Omental fat pad (tissue), 4 donors: ENCODE results near the gene NR0B2. TPM values are rescaled to one million over a fixed set of nuclear protein-coding genes. Genes with fewer than 3 reads are reported as not detected.
"Not testable (repeated sequence)": the region's sequence is repeated elsewhere in the genome, so short reads cannot be mapped to it uniquely, and the experiment has no call there.

Experiments used
- ATAC-seq: fragments of 150-250 bp; one replicate; pipeline ENCODE4 v1.9.1; 2016; ENCODE audit warnings: mild to moderate bottlenecking, moderate library complexity; ENCODE audit not compliant: low FRiP score
- DNase-seq: peaks from one replicate; pipeline ENCODE4 v3.0.0-alpha.2; 2019; ENCODE audit warnings: low spot score
- total RNA-seq, 4 donors: library from RNA; depleted of rRNA; stranded (reverse); fragments of >200 nt; gene quantifications; one replicate each; pipeline ENCODE4 v1.1.0, GENCODE V29; 2016
- TF ChIP-seq, protein P1 (sequence below), 3 donors: fragments of 450-650 bp; IDR thresholded peaks; one replicate each; pipeline ENCODE4 v1.5.1; 2016 to 2017; ENCODE audit warnings: antibody characterized with exemption in 3 of 3, mild to moderate bottlenecking in 3 of 3, moderate library complexity in 2 of 3

Gene NR0B2
- total RNA-seq, 4 donors from 2014 or later = not detected

DNA sequence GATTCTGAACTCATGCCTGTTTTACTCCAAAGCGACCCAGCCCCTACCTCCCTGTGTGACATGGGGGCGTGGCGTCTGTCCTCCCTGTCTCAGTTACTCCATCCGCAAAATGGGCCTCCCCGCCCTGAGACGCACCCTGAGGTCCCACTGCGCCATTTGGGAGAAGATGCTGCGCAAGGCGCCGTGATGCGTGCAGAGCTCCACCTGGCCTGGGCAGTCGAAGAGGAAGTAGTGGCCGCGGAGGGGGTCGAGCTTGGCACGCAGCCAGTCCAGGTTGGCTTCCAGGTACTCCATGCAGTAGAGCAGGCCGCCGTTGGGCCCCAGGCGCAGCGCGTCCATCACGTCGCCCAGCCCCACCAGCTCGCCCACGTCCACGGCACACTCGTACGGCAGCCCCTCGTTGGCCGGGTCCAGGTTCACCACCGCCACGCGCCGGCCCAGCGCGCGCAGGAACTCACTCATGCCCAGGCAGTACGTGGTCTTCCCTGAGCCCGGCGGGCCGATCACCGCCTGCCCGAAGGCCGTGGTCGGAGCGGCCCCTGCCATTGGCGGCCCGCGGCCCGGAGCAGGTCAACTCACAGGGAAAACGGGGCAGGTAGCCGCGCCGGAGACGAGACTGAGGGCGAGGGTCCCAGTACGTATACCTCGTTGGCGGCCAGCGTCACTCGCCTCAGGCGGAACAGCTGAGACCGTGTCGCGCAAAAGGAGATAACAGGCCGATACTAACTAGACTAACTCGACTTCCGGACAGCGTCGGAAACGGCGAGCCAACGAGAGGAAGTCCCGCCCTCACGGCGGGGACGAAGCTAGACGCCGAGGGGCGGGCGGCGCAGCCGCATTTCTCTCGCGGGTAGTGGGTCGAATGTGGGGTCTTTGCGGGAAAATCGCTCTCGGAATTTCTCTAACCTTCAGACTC lies 24.0 kb downstream of the NR0B2 start, which contains the start of gene GPN2:
TSS of gene GPN2 (minus strand) at position 733 of the 916 bp plus-strand sequence. CDS start at position 546, 187 bp downstream.
- TF ChIP-seq, protein P1, sequence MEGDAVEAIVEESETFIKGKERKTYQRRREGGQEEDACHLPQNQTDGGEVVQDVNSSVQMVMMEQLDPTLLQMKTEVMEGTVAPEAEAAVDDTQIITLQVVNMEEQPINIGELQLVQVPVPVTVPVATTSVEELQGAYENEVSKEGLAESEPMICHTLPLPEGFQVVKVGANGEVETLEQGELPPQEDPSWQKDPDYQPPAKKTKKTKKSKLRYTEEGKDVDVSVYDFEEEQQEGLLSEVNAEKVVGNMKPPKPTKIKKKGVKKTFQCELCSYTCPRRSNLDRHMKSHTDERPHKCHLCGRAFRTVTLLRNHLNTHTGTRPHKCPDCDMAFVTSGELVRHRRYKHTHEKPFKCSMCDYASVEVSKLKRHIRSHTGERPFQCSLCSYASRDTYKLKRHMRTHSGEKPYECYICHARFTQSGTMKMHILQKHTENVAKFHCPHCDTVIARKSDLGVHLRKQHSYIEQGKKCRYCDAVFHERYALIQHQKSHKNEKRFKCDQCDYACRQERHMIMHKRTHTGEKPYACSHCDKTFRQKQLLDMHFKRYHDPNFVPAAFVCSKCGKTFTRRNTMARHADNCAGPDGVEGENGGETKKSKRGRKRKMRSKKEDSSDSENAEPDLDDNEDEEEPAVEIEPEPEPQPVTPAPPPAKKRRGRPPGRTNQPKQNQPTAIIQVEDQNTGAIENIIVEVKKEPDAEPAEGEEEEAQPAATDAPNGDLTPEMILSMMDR (IDR thresholded peaks at IDR 0.05) = no peak
- DNase-seq (peak; percentile 38), ATAC-seq (peak; percentile 83)

DNA sequence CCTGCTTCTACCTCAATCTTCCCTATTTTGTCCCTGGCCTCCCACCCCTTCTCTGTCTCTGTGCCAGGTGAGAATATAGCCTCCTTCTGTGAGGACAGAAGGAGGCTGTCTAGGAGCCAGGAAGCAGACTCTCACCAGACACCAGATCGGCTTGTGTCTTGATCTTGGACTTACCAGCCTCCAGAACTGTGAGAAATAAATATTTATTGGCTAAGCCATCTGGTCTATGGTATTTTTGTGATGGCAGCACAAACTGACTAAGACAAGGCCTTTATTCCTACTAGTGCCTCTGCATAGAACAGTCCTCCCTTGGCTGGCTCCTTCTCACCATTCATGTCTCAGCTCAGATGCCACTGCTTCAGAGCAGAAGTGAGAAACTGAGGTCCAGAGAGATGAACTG lies 25.5 kb downstream of the NR0B2 start:
- DNase-seq (no peak), ATAC-seq (no peak)
- TF ChIP-seq, protein P1 (IDR thresholded peaks at IDR 0.05) = no peak

DNA sequence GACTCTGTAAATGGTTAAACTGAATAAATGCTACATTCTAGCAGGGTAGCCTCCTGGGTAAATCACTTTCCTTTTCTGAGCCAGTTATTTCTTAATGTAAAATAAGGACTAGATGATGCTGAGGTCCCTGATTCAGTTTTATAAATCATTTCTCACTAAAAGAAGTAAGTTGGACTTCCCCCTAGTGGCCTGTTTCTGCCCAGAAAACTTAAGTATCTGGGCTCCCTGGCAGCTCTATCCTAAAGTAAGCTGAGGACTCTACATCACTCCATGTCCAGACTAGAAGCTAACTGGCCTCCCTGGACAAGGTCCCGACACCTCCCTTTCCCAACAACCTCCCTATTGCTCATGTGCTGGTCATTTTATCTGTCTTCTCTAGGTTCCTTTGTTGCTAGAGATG lies 26.6 kb downstream of the NR0B2 start:
- ATAC-seq = no peak
- TF ChIP-seq, protein P1 (IDR thresholded peaks at IDR 0.05) = no peak
- DNase-seq = no peak

DNA sequence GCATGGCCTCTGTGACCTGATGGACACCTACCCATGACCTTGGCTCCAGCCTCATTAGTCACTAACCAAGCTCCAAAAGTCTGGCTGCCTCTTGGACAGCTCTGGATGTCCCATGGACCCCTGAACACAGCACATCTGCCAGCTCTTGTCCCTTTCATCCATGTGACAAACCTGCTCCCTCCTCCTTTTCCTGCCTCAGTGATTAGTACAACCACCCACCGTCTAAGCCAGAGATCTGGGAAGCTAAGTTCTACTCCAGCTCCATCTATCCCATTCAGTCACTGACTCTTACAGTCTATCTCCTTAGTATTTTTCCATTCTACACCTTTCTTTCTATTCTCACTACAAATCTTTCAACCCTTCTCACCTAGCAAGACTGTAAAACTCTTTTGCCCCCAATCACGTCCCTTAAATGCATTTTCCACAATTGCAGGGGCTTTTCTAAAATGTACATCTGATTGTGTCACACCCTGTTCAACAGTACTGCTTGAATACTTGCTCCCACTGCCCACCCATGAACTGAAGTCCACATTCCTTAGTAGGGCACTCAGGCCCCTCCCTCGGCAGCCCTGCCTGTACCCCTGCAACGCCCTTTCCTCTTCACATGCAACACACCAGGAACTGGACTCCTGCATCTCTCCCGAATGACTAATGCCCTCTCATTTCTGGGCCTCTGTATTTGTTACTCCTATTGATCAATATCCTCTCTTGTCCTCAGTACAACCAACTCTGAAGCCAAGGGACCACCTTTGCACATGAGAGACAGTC lies 30.9 kb downstream of the NR0B2 start:
- ATAC-seq (no peak), DNase-seq (no peak)
- TF ChIP-seq, protein P1 (IDR thresholded peaks at IDR 0.05) = no peak

DNA sequence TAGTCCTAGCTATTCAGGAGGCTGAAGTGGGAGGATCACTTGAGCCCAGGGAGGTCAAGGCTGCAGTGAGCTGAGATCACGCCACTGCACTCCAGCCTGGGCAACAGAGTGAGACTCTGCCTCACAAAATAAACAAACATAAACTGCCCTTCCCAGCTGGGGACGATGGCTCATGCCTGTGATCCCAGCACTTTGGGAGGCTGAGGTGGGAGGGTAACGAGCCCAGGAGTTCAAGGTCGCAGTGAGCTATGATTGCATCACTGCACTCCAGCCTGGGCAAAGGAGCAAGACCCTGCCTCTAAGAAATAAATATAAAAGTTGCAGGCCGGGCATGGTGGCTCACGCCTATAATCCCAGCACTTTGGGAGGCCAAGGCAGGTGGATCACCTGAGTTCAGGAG lies 32.2 kb downstream of the NR0B2 start:
- not testable (repeated sequence) for ATAC-seq

DNA sequence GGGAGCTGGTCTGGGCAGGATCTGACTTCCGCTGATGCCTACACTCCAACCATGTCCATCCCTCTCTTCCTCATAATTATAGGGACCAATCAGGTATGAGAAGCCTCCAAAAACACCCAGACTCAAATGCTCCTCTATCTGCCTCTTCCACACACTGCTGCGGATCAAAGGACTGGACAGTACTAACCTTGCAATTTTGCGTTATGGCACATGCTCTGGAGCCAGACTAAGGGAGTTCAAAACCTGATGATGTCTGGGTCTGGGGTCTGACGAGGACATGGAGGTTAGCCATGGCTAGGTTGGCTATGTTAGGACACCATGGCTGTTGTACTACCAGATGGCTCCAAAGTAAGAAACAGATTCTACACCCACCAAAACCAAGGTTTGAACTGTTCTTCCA lies 34.0 kb downstream of the NR0B2 start:
- DNase-seq (no peak), ATAC-seq (no peak)
- TF ChIP-seq, protein P1 (IDR thresholded peaks at IDR 0.05) = no peak

More for the DNA sequence above, 32.2 kb downstream of the NR0B2 start:
- DNase-seq = not testable (repeated sequence)

DNA sequence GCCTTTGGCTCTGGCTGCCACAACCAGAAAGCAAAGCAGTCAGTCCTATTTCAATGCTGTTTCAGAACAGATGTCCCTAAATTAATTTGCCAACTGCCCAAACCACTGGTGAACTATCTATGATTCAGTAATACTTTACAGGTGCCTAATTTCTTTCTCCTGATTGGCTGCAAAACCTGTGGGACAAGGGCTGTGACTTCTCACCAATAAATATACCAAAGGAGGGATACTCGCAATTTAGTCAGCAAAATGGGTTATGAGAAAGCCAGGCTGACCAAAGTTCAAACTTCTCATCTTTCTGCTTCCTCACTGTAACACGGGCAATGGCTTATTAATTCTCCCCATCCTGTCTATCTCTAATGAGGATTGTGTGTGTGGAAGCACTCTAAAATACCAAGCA lies 36.4 kb downstream of the NR0B2 start:
- DNase-seq = no peak
- ATAC-seq = no peak
- TF ChIP-seq, protein P1 (IDR thresholded peaks at IDR 0.05) = no peak
